DMS53 treated with DMSO at 0.1 percent for 48 hours (cell line): ENCODE measurements around the gene WWOX.

ENCODE experiments used
- DNase-seq: peaks from one replicate; lab custom pipeline; 2025; ENCODE audit not compliant: unreplicated experiment; lab: John Stamatoyannopoulos, UW

WWOX gene

DNA sequence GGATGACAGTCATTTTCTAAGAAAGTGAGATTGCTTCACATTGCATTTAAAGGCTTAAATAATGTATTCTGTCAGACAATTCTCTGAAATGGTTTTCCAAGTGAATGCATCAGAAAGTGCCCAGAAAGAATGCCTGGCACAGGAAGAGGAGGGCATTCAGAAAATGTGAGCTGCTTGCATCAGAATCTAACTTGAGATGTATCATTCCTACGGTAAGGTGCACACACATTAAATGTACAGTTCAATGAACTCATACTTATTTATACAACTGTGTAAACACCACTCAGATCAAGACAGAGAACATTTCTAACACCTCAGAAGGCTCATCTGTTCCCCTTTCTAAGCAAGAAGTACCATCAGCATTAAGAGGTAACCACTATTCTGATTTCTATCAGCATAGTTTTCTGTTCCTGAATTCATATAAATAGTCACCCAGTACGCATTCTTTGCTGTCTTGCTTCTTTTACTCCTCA, 863.0 kb downstream of the WWOX start:
- peak; percentile 24 for DNase-seq

DNA sequence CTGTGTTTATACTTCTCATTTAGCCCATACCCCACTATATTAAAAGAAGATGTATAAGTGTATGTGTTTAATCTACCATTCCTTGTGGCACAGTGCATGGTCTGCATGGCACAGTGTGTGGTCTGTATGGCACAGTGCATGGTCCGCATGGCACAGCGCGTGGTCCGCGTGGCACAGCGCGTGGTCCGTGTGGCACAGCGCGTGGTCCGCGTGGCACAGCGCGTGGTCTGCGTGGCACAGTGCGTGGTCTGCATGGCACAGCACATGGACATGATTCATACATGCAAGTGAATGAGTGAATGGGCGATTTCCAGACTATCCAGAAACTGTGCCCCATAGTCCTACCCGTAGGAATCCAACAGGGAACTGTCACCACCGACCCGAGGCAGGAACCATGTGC, 868.5 kb downstream of the WWOX start:
- DNase-seq, result no peak

DNA sequence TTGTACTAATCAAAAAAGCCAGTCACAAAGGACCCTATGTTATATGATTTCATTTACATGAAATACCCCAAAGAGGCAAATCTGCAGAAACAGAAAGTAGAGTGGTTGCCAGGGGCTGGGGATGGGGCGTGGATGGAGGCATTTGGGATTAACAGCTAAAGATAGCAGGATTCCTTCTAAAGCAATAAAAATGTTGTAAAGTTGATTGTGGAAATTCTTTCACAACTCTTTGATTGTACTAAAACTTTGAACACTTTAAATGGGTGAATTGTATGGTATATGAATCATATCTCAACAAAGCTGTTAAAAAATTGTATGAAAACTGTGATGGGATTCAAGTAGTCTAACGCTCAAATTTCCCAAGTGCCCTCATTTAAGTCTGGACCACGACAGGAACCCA, 870.3 kb downstream of the WWOX start:
- no peak for DNase-seq

DNA sequence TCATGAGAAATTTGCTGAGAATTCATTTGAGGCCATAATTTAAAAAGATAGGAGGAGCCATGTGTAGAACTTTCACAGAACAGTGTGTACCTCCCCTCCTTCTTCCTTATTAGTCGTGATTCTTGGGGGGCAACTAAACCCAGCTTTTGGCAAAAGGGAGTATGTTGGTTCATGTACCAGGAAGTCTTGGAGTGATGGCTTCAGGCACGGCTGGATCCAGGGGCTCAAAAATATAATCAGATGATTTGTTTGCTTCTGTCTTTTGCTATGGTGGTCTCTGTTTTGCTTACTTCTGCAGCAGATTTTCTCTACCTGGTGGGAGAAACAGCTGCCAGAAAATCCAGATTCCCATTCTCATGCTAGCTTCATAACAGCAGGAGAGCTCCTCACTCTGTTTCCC, 871.2 kb downstream of the WWOX start:
- no peak for DNase-seq

DNA sequence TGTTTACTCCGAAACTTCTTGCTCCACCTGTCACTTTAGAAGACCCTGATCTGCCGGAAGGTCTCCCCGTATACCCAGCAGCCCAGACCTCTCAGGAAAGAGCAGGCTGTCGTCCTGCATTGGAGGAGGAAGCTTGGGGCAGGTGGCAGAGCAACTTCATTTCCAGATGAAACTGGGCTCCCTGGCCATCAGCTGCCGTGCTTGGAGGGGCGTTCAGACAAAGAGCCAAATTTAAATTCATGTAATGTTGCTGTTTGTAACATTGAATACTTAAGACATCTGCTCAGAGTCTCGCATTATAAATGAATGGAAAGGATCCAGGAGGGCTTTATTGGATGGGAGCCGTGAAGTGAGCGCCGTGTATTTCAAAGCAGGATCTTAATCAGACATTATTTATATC, 872.6 kb downstream of the WWOX start:
- peak; percentile 21 for DNase-seq

DNA sequence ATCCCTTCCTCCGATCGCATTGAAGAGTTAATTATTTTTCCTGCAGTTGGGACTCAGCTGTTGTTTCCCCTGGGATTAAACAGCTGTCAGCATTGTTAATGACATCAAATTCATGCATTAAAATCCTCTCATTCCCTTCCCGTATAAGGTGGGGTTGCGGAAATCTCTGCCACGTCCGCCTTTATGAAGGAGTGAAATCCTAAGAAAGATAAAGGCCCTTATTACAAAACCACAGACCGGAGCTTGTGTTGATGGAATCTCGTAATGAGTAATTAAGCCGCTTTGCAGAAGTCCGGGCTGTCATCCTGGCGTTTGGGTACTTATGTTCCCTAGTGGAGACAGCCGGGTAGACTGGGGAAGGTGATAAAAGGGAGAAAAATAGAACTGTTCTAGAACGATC, 873.5 kb downstream of the WWOX start:
- no peak for DNase-seq

DNA sequence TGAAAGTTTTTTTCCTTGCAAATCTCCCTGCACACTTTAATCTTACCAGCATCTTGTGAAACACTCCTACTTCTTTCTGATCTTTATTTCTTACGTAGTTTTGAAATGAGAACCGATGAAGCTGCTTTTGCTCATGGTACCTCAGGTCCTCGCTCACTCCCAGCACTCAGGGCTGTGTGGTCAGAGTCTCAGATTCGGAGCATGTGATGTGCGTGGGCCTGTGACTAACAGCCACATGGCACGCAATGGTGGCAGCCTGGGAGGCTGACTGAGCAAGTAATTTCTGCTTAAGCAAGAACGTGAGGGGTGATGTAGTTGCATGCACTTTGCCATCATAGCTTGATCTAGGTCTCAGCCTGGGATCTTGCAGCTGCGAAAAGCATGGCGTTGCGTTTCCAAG, 876.8 kb downstream of the WWOX start:
- DNase-seq, result no peak

DNA sequence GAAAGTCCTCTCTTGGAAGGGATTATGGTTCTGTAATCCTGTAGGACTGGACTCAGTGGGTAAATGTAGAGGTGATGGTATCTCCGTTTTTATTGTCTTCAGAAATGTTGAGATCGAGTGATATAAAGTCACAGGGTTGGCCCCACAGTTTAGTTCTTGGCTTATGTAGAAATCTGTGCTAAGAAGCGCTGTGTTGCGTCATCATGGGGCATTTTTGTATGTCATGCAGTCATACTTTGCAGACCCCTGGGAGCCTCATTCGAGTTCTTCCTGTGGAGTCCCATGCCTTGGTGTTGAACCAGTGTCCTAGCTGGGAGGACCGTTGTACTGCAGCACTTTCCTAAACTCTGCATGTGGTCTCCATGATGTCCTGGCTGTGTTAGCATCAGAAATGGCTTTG, 881.4 kb downstream of the WWOX start:
- no peak for DNase-seq

DNA sequence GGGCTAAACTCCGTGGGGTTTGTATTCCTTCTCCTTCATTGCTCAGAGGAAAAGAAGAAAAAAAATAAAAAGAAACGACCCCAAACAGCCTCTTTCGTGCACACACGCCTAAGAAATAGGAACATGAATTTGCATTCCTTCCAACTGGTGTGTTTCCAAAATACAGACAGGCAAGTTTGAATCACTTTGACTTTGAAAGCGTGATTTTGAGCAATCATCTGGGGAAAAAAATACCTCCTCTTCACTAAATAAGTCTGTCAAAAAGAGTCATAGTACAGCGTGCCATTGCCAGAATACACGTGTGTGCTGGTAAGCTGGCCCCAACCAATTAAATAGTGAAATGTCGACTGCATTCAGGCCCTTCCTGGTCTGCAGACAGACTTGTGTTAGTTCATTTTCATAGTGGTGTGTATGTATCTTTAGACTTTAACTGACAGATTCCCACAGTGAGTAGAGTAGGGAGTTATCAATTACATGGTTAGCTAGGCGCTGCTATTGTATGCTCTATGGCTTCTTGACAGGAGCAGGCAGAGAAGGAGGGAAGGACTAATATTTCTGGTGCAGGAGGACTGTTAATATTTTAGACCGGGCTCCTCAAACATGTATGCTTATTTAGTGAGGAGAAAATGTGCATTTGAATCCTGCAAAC, 882.8 kb downstream of the WWOX start:
- no peak for DNase-seq

DNA sequence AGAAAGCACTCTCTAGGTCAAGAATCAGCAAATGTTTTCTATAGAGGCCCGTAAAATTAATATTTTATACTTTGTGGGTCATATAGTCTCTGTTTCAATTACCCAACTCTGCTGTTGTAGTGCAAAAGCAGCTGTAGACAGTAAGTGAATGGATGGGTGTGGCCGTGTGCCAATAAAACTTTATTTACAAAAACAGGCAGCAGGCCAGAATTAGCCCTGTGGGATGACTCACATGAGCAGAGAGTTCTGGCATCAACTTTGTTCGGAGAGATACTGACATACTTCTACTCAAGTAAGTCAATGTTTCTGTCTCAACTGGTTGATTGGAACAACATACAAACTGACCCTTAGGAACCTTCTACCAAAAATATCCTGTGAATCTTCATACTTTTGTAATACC, 884.9 kb downstream of the WWOX start:
- DNase-seq, result no peak

DNA sequence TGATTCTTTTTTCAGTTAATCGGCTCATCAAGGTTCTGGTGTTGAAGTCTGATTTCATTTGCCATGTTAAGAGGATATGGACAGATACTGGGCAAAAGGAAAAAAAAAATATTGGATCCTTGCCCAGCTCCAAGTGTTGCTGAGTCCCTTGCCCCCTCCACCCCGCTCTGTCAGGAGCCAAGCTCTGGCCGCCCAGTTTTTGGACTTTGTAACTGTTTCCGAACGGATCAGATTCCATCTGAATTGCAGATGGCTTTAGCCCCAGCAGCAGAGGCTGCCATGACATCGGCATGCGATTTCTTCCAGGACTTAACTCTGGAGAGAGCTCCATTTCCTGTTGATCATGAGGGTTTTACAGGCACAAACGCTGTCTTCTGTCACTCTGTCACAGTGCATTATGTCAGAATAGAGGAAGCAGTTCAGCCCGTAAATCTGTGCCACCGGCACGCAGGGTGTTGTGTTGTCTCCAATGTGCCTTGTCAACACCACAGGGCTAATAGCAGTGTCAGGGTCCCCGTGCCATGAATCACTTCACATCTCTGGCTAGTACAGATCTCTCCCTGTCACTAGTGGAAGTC, 885.5 kb downstream of the WWOX start:
- no peak for DNase-seq

DNA sequence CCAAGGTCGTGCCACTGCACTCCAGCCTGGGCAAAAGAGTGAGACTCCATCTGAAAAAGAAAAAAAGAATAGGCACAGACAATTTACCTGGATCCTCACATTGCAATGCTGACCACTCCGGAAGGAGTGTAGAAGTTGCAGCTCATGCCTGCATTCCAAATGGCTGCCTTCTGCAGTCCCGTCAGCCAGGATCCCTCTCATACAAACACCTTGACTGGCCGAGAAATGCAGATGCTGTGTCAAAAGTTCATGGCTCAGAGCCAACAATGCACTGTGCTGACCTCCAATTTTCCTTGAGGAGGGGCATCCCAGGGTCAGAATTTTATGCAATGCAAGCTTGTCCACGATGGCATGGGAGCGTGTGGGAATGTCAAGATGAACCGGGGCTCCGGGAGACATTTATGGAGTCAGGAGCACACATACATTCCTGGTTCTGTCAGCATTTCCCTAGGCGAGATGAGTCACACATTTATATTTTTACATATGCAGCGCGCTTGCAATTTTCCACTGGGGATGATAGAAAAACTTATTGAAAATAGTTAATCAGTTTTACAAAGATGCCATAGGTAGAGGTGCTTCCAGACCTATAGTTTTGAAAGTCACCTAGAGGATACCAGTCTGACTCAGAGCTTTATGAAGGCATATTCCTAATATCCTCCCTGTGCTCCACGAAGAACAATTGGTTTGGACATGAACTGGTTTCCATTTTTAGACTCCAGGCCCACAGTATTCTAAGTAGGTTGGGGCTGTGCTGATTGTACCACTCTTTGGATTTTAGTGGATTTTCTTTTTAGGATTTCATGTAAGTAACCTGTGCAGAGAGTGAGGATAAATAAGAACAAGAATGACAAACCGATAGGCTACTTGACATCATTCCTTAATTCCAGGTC, 886.5 kb downstream of the WWOX start:
- no peak for DNase-seq

DNA sequence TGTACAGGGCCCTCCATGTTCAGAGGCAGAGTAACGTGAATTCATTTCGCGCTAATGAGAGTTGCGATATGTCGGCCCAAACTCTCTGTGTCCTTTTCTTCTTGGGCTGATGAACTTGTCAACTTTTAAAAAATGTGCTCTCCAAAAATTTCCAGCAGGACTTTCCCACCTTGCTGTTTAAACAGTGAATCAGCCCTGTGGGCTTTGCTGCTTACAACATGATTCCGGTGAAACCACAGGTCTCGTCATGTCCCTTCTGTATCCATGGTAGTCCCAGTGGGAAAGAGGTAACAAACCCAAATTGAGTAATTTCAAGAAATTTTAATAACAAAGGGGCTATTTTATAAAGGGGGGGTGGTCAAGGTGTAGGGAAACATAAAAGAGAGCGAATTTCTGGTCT, 888.2 kb downstream of the WWOX start:
- DNase-seq, result no peak

DNA sequence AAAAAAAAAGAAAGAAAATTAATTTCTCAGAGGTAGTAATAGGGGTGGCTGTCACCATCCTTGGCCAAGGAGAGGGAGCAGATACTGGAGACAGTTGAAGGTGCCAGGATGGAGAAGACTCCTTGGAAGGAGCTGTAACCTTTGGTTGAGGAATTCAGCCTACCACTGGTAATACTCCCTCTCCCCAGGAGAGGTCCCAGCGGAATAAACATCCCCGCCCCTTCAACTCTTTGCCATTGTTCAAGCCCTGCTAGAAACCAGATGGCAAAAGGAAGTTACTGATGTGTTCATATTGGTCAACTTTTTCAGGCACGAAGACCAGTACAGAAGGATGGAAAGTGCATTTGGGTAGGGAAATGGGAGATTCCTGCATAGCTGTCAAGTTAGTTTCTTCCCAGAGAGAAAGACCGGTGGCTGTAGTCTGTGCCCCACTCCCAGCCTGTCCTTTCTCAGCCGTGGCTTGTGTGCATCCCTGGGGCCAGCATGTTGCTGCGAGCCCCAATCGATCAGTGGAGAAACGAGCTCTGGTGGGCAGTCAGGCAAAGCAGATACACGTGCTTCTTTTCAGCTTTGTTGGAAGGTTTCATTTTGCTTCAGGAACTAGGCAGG, 889.0 kb downstream of the WWOX start:
- no peak for DNase-seq

DNA sequence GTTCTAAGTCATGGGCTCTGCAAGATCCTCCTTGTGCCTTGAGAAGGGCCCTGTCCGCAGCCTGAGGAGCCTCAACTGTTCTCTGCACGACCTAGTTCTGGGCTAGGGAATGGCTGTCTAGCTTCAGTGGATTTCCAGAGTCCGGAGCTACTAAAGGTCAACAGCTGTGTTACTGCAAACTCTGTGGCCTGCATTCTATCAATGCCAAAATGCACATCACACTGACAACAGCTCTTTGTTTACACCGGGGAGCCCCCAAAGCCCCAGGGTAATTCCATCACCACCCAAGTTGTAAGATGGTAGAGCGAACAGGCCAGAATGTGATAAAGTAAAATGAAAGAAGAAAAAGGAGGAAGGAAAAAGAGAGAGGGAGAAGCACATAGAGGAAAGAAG, 890.9 kb downstream of the WWOX start:
- no peak for DNase-seq

DNA sequence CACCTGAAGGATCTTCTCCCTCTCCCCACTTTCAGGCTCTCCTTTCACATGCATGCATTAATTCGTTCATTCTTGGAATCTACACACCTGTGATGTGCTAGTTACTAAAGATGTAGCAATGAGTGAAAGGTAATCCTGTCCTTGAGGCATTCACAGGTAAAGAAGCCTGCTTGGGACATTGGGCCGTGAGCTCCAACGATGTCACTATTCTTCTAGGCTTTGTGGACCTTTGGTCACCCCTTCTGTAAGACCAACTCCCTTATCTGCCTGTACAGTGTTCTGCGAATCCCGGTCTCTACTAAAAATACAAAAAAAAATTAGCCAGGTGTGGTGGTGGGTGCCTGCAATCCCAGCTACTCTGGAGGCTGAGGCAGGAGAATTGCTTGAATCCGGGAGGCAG, 892.5 kb downstream of the WWOX start:
- DNase-seq, result no peak

DNA sequence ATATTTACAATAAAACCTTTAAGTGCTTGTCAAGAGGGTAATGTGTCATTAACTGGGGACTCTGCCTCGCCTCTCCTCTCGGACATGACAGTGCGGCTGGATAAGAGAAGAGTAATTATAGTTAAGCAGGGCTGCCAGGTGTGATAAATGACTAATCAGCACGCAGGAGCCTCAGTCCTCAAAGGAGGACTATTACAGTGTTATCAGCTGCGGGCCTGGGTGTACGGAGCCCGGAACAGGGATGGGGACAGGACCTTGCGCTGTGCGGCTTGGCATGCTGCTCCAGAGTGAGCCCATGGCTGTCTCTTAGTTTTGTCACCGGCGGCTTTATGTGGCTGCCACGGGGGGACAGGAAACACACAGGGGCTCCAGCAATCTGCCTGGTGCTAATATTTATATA, 893.9 kb downstream of the WWOX start:
- peak; percentile 2 for DNase-seq

DNA sequence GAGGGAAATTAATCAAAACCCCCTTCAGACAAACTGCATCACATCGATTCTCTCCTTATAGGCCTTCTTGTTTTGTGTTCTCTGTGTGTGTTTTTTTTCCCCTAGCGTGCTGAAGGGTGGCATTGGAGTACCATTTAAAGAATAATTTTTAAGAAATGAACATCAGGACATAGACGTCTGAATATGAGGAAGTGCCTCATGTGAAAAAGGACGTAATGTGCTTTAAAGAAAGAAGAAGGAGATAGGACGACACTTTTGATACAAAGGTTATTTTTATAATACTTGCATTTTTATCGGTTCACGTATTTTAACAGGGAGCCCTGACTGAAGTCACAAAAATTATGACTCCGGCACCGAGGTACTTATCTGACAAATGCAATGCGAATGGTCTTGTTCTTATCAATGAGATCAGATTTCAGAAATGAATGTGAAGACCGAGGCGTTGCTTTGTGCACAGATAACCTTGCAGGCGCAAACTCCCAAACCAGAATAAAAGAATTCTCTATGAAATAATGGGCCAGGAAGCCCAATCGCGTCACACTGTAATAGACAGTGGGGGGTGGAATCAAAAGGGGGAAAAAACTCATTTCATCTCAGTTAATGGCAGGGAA, 894.8 kb downstream of the WWOX start:
- no peak for DNase-seq

DNA sequence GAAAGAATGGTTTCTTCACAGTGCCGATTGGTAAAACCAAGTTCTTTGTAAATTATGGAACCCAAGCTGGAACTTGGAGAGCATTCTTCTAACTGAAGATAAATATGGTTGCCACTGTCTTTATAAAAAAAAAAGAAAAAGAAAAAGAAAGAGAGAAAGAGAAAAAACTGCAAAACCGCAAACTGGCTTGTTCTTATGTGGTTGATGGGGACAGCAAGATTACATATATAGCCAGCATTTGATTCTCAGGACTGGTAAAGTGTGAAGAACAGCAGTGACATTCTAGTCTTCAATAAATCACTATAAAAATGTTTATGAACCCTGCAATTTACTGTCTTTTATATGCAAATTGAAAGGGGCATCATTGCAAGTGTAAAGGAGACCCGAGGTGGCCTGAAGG, 896.0 kb downstream of the WWOX start:
- no peak for DNase-seq

DNA sequence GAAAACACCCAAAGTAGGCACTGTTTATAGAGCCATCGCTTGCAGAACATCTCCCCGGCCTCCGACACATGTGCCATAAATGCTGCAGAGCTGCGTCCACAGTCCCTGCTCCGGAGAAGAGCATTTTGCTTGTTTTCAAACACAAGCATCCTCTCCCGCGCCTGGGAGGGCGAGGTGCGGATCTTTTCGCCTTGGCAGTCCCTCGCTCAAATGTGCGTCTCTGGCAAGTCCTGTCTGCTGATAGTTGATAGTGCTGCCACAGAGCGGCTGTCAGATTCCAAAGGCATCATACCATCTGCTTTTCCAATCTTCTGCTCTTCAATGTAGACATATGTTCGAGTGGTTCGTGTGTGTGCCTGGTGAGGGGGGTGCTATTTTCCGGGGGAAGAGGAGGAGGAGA, 897.3 kb downstream of the WWOX start:
- no peak for DNase-seq

DNA sequence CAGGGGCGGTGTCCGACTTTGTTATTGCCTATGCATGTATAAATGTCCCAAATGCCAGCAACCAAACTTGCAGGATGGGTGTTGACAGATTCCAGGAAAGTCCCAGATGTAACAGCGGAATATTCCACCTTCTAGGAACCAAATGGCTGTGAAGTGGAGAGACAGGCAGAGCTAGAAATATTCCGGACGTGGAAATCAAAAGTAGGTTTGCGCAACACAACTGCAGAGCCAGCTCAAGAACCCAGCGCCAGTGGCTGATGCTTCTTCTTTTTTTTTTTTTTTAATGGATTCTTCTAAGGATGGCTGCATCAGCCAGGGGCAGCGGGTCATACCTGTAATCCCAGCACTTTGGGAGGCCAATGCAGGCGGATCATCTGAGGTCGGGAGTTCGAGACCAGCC, 899.4 kb downstream of the WWOX start:
- no peak for DNase-seq
